ENCODE data around the gene TAAR1.

DNA sequence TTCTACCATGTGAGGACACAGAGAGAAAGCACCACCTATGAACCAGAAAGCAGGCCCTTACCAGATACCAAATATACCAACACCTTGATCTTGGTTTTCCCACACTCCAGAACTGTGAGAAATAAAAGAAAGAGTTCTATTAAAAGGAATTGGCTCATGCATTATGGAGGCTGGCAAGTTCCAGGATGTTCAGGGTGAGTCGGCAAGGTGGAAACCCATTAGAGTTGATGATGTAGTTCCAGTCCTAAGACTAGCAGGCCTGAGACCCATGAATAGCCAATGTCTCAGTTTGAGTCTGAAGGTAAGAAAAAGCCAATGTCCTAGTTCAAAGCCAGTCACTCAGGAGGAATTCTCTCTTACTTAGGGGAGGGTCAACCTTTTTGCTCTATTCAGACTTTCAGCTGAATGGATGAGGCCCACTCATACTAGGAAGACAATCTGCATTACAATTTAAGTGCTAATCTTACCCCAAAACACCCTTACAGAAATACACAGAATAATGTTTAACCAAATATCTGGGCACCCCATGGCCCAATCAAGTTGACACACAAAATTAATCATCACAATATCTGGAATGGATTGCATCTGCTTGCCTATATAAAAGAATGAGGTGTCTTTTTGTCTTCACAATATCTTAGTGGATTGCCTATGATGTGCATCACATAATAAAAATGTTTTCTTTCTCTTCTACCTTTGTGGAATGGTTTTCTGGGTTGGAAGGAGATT lies 5.5 kb upstream of the TAAR1 start:
- TF ChIP-seq, protein P1, sequence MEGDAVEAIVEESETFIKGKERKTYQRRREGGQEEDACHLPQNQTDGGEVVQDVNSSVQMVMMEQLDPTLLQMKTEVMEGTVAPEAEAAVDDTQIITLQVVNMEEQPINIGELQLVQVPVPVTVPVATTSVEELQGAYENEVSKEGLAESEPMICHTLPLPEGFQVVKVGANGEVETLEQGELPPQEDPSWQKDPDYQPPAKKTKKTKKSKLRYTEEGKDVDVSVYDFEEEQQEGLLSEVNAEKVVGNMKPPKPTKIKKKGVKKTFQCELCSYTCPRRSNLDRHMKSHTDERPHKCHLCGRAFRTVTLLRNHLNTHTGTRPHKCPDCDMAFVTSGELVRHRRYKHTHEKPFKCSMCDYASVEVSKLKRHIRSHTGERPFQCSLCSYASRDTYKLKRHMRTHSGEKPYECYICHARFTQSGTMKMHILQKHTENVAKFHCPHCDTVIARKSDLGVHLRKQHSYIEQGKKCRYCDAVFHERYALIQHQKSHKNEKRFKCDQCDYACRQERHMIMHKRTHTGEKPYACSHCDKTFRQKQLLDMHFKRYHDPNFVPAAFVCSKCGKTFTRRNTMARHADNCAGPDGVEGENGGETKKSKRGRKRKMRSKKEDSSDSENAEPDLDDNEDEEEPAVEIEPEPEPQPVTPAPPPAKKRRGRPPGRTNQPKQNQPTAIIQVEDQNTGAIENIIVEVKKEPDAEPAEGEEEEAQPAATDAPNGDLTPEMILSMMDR (IDR thresholded peaks at IDR 0.05; ENCODE audit: low read length): no peak
- no peak for TF ChIP-seq EZH2 (IDR thresholded peaks at IDR 0.05; ENCODE audit: borderline replicate concordance, low read length)

Data from OCI-LY1 (cell line).